ENCODE measurements around the gene MAML2.

The MAML2 gene

GRCh38 chr11:96228473-96228891 lies 114.5 kb downstream of the MAML2 start:
- TF ChIP-seq ZNF274 (IDR thresholded peaks at IDR 0.05; ENCODE audit: low read depth, low read length), result no peak
- no peak overlapping the region for H3K4me3 ChIP-seq (ENCODE audit: low read length)

- TF ChIP-seq ZNF274 (IDR thresholded peaks at IDR 0.05; ENCODE audit: low read depth, low read length), result no peak
- no peak overlapping the region for H3K4me3 ChIP-seq (ENCODE audit: low read length)
Measured at GRCh38 chr11:96227244-96227643, 115.8 kb downstream of the MAML2 start.

- no peak for TF ChIP-seq ZNF274 (IDR thresholded peaks at IDR 0.05; ENCODE audit: low read depth, low read length)
- no peak overlapping the region for H3K4me3 ChIP-seq (ENCODE audit: low read length)
Measured at GRCh38 chr11:96223083-96223482, 119.9 kb downstream of the MAML2 start.

- no peak for TF ChIP-seq ZNF274 (IDR thresholded peaks at IDR 0.05; ENCODE audit: low read depth, low read length)
- no peak overlapping the region for H3K4me3 ChIP-seq (ENCODE audit: low read length)
Measured at GRCh38 chr11:96222102-96222501, 120.9 kb downstream of the MAML2 start.

- no peak overlapping the region for H3K4me3 ChIP-seq (ENCODE audit: low read length)
- TF ChIP-seq ZNF274 (IDR thresholded peaks at IDR 0.05; ENCODE audit: low read depth, low read length), result no peak
Measured at GRCh38 chr11:96221244-96222070, 121.5 kb downstream of the MAML2 start.

GRCh38 chr11:96219981-96220623 lies 122.9 kb downstream of the MAML2 start:
- no peak overlapping the region for H3K4me3 ChIP-seq (ENCODE audit: low read length)
- no peak for TF ChIP-seq ZNF274 (IDR thresholded peaks at IDR 0.05; ENCODE audit: low read depth, low read length)

- no peak for TF ChIP-seq ZNF274 (IDR thresholded peaks at IDR 0.05; ENCODE audit: low read depth, low read length)
- H3K4me3 ChIP-seq (ENCODE audit: low read length), result no peak overlapping the region
Measured at GRCh38 chr11:96218901-96219300, 124.1 kb downstream of the MAML2 start.

- TF ChIP-seq ZNF274 (IDR thresholded peaks at IDR 0.05; ENCODE audit: low read depth, low read length), result no peak
- H3K4me3 ChIP-seq (ENCODE audit: low read length), result no peak overlapping the region
Measured at GRCh38 chr11:96218006-96218405, 125.0 kb downstream of the MAML2 start.

GRCh38 chr11:96217206-96217605 lies 125.8 kb downstream of the MAML2 start:
- H3K4me3 ChIP-seq (ENCODE audit: low read length), result no peak overlapping the region
- no peak for TF ChIP-seq ZNF274 (IDR thresholded peaks at IDR 0.05; ENCODE audit: low read depth, low read length)

GRCh38 chr11:96215826-96216225 lies 127.2 kb downstream of the MAML2 start:
- H3K4me3 ChIP-seq (ENCODE audit: low read length), result no peak overlapping the region; the same call in 1 of the 2 replicates
- no peak for TF ChIP-seq ZNF274 (IDR thresholded peaks at IDR 0.05; ENCODE audit: low read depth, low read length)

GRCh38 chr11:96215110-96215782 lies 127.7 kb downstream of the MAML2 start:
- no peak for TF ChIP-seq ZNF274 (IDR thresholded peaks at IDR 0.05; ENCODE audit: low read depth, low read length)
- peak overlapping the region; percentile 25; the same call in 1 of the 2 replicates for H3K4me3 ChIP-seq (ENCODE audit: low read length)

- peak overlapping the region; percentile 25; the same call in 1 of the 2 replicates for H3K4me3 ChIP-seq (ENCODE audit: low read length)
- TF ChIP-seq ZNF274 (IDR thresholded peaks at IDR 0.05; ENCODE audit: low read depth, low read length), result no peak
Measured at GRCh38 chr11:96214777-96215109, 128.3 kb downstream of the MAML2 start.

GRCh38 chr11:96213500-96213899 lies 129.5 kb downstream of the MAML2 start:
- TF ChIP-seq ZNF274 (IDR thresholded peaks at IDR 0.05; ENCODE audit: low read depth, low read length), result no peak
- no peak overlapping the region for H3K4me3 ChIP-seq (ENCODE audit: low read length)

GRCh38 chr11:96211436-96211835 lies 131.6 kb downstream of the MAML2 start:
- TF ChIP-seq ZNF274 (IDR thresholded peaks at IDR 0.05; ENCODE audit: low read depth, low read length), result no peak
- H3K4me3 ChIP-seq (ENCODE audit: low read length), result no peak overlapping the region

All from GM08714 (cell line).